AG09319 (cell line): ENCODE data around the gene PHACTR4.

Experiments used
- DNase-seq: peaks from one replicate; pipeline ENCODE4 v3.0.0-alpha.2; 2010; ENCODE audit warnings: low read depth; ENCODE audit errors: extremely low read depth
- TF ChIP-seq, protein P1 (sequence below): IDR thresholded peaks from 2 replicates; pipeline ENCODE4 v1.5.1; 2011; ENCODE audit warnings: low read depth, mild to moderate bottlenecking, inconsistent platforms, low read length, moderate library complexity

The PHACTR4 gene

GRCh38 chr1:28480308-28480707, 110.8 kb downstream of the PHACTR4 start:
- DNase-seq = no peak
- TF ChIP-seq, protein P1, sequence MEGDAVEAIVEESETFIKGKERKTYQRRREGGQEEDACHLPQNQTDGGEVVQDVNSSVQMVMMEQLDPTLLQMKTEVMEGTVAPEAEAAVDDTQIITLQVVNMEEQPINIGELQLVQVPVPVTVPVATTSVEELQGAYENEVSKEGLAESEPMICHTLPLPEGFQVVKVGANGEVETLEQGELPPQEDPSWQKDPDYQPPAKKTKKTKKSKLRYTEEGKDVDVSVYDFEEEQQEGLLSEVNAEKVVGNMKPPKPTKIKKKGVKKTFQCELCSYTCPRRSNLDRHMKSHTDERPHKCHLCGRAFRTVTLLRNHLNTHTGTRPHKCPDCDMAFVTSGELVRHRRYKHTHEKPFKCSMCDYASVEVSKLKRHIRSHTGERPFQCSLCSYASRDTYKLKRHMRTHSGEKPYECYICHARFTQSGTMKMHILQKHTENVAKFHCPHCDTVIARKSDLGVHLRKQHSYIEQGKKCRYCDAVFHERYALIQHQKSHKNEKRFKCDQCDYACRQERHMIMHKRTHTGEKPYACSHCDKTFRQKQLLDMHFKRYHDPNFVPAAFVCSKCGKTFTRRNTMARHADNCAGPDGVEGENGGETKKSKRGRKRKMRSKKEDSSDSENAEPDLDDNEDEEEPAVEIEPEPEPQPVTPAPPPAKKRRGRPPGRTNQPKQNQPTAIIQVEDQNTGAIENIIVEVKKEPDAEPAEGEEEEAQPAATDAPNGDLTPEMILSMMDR = no peak

DNA sequence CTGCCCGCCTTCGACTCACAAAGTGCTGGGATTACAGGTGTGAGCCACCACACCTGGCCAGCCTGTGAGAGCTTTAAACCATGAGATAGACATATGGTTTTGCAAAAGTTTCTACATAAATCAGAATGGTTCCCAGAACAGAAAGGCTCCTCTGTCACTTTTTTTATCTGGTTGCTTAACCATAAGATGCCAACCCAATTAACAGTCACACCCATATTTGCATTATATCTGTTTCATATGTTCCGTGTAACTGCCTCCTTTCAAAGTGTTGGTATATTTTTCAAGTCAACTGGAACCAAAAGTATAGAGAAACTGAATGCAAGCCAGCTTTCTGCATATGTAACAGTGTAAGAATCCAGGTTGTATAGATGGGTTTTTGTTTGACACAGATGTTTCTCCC, 112.6 kb downstream of the PHACTR4 start:
- no peak for DNase-seq
- TF ChIP-seq, protein P1 = no peak

DNA sequence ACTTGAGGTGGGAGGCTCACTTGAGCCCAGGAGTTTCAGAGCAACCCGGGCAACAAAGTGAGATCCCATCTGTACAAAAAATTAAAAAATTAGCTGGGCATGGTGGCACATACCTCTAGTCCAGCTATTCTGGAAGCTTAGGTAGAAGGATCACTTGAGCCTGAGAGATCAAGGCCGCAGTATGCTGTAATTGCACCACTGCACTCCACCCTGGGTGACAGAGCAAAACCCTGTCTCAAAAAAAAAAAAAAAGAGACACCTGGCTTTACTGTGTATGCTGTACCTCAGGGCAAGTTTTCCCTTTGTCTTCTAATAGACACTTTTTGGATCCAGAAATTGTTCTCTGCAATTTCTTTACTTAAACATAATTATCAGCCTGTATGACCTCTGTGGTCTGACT, 113.2 kb downstream of the PHACTR4 start:
- no peak for DNase-seq
- TF ChIP-seq, protein P1 = no peak

- TF ChIP-seq, protein P1 = no peak
- no peak for DNase-seq
These were observed 125.2 kb downstream of the PHACTR4 start for GRCh38 chr1:28494737-28495136.

DNA sequence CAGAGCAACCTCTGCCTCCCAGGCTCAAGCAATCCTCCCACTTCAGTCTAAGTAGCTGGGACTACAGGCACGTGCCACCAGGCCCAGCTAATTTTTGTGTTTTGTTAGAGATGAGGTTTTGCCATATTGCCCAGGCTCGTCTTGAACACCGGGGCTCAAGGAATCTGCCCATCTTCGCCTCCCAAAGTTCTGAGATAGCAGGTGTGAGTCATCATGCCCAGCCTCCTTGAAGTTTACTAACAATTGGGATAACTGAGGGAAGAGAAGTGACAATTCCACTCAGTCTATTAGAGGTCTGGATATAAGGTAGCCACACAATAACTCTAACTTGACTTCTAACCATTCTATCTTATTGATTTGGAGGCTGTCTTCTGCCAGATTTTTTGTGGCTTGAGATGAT, 130.0 kb downstream of the PHACTR4 start:
- DNase-seq = no peak
- TF ChIP-seq, protein P1 = no peak

GRCh38 chr1:28501925-28502324, 132.4 kb downstream of the PHACTR4 start:
- TF ChIP-seq, protein P1 = no peak
- DNase-seq = no peak

- TF ChIP-seq, protein P1 = no peak
- no peak for DNase-seq
These were observed 133.6 kb downstream of the PHACTR4 start for GRCh38 chr1:28503117-28503516.
